ENCODE measurements around the gene MILR1.

MILR1 gene

GRCh38 chr17:64448665-64449512, at the start of gene MILR1:
MILR1 (plus strand) TSS chr17:64449115; CDS start chr17:64449169, 54 bp downstream.
- no peaks in the 10 kb centered on the region for H3K27me3 Mint-ChIP-seq
- no peaks in the 10 kb centered on the region for H3K9me3 Mint-ChIP-seq
- DNase-seq (ENCODE audit: low spot score in 2 of 2) (no peak), ATAC-seq (replicated peaks; ENCODE audit: extremely low read depth, poor library complexity, severe bottlenecking) (peak; percentile 43)
- no peaks in the 10 kb centered on the region for H3K4me1 Mint-ChIP-seq
- no peaks in the 10 kb centered on the region for H3K36me3 Mint-ChIP-seq (ENCODE audit: insufficient read depth)
- H3K4me3 Mint-ChIP-seq, result no peak within 1 kb of the TSS
- peak within 1 kb of the TSS; percentile 51 for H3K27ac Mint-ChIP-seq (ENCODE audit: low read depth)

GRCh38 chr17:64399767-64400156, 49.2 kb upstream of the MILR1 start:
- no peak for ATAC-seq (replicated peaks; ENCODE audit: extremely low read depth, poor library complexity, severe bottlenecking)

GRCh38 chr17:64400642-64401041, 48.3 kb upstream of the MILR1 start:
- no peak for DNase-seq (ENCODE audit: low spot score in 2 of 2)
- ATAC-seq (replicated peaks; ENCODE audit: extremely low read depth, poor library complexity, severe bottlenecking), result no peak
- Mint-ChIP-seq H3K4me1 (peaks cover 39% of the 10 kb centered on the region), H3K27me3 (no peaks in the 10 kb centered on the region), H3K9me3 (no peaks in the 10 kb centered on the region), H3K36me3 (ENCODE audit: insufficient read depth) (peaks cover 9% of the 10 kb centered on the region), H3K4me3 (no peak overlapping the region), H3K27ac (ENCODE audit: low read depth) (peak overlapping the region; percentile 67)

More at GRCh38 chr17:64399767-64400156, 49.2 kb upstream of the MILR1 start:
- H3K27me3 Mint-ChIP-seq, result no peaks in the 10 kb centered on the region
- peaks cover 40% of the 10 kb centered on the region for H3K4me1 Mint-ChIP-seq
- peak overlapping the region; percentile 85 for H3K4me3 Mint-ChIP-seq
- H3K9me3 Mint-ChIP-seq, result no peaks in the 10 kb centered on the region
- H3K27ac Mint-ChIP-seq (ENCODE audit: low read depth), result peak overlapping the region; percentile 67
- H3K36me3 Mint-ChIP-seq (ENCODE audit: insufficient read depth), result peaks cover 9% of the 10 kb centered on the region
- no peak for DNase-seq (ENCODE audit: low spot score in 2 of 2)

GRCh38 chr17:64401244-64401860, 47.6 kb upstream of the MILR1 start:
- Mint-ChIP-seq H3K9me3 (no peaks in the 10 kb centered on the region), H3K27me3 (no peaks in the 10 kb centered on the region), H3K27ac (ENCODE audit: low read depth) (peak overlapping the region; percentile 57), H3K4me3 (no peak overlapping the region), H3K4me1 (peaks cover 32% of the 10 kb centered on the region), H3K36me3 (ENCODE audit: insufficient read depth) (peaks cover 8% of the 10 kb centered on the region)
- DNase-seq (ENCODE audit: low spot score in 2 of 2) (no peak), ATAC-seq (replicated peaks; ENCODE audit: extremely low read depth, poor library complexity, severe bottlenecking) (no peak)

DNA sequence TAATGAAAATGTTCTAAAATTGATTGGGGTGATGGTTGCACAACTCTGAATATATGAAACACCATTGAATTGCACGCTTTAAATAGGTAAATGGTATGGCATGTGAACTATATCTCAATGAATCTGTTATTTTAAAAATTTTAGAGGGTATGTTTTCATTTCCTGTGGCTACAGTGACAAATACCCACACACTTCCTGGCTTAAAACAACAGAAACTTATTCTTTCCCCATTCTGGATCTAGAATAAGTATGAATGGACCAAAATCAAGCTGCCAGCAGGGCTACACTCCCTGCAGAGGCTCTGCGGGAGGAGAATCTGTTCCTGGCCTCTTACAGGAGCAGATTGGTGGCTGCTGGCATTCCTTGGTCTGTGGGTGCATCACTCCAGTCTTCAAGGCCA, 47.0 kb upstream of the MILR1 start:
- peaks cover 26% of the 10 kb centered on the region for H3K4me1 Mint-ChIP-seq
- H3K27ac Mint-ChIP-seq (ENCODE audit: low read depth), result peak overlapping the region; percentile 57
- no peaks in the 10 kb centered on the region for H3K27me3 Mint-ChIP-seq
- no peaks in the 10 kb centered on the region for H3K9me3 Mint-ChIP-seq
- no peak for DNase-seq (ENCODE audit: low spot score in 2 of 2)
- H3K36me3 Mint-ChIP-seq (ENCODE audit: insufficient read depth), result peaks cover 7% of the 10 kb centered on the region
- no peak for ATAC-seq (replicated peaks; ENCODE audit: extremely low read depth, poor library complexity, severe bottlenecking)
- peak overlapping the region; percentile 24 for H3K4me3 Mint-ChIP-seq

DNA sequence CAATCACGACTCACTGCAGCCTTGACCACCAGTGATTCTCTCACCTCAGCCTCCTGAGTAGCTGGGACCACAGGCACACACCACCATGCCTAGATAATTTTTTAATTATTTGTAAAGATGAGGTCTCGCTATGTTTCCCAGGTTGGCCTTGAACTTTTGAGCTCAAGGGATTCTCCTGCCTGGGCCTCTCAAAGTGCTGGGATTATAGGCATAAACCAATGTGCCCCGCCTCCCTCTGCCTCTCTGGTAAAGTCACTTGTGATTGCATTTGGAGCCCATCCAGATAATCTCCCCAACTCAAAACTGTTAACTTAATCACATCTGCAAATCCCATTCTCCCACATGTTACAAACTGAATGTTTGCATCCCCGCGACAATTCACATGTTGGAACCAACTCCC, 46.4 kb upstream of the MILR1 start:
- peak overlapping the region; percentile 57 for H3K27ac Mint-ChIP-seq (ENCODE audit: low read depth)

GRCh38 chr17:64403881-64404460, 44.9 kb upstream of the MILR1 start:
- peaks cover 16% of the 10 kb centered on the region for H3K4me1 Mint-ChIP-seq
- no peaks in the 10 kb centered on the region for H3K36me3 Mint-ChIP-seq (ENCODE audit: insufficient read depth)
- no peak for ATAC-seq (replicated peaks; ENCODE audit: extremely low read depth, poor library complexity, severe bottlenecking)
- H3K9me3 Mint-ChIP-seq, result no peaks in the 10 kb centered on the region
- no peak for DNase-seq (ENCODE audit: low spot score in 2 of 2)
- no peak overlapping the region for H3K4me3 Mint-ChIP-seq
- H3K27me3 Mint-ChIP-seq, result no peaks in the 10 kb centered on the region
- no peak overlapping the region for H3K27ac Mint-ChIP-seq (ENCODE audit: low read depth)

More for the DNA sequence above, 46.4 kb upstream of the MILR1 start:
- ATAC-seq (replicated peaks; ENCODE audit: extremely low read depth, poor library complexity, severe bottlenecking) (no peak), DNase-seq (ENCODE audit: low spot score in 2 of 2) (no peak)
- no peaks in the 10 kb centered on the region for H3K9me3 Mint-ChIP-seq
- H3K4me3 Mint-ChIP-seq, result no peak overlapping the region
- peaks cover 25% of the 10 kb centered on the region for H3K4me1 Mint-ChIP-seq
- H3K27me3 Mint-ChIP-seq, result no peaks in the 10 kb centered on the region
- H3K36me3 Mint-ChIP-seq (ENCODE audit: insufficient read depth), result peaks cover 7% of the 10 kb centered on the region

GRCh38 chr17:64406321-64407200, 42.4 kb upstream of the MILR1 start:
- H3K36me3 Mint-ChIP-seq (ENCODE audit: insufficient read depth), result no peaks in the 10 kb centered on the region
- no peak for ATAC-seq (replicated peaks; ENCODE audit: extremely low read depth, poor library complexity, severe bottlenecking)
- H3K27ac Mint-ChIP-seq (ENCODE audit: low read depth), result no peak overlapping the region
- peaks cover 12% of the 10 kb centered on the region for H3K4me1 Mint-ChIP-seq
- H3K4me3 Mint-ChIP-seq, result no peak overlapping the region
- no peak for DNase-seq (ENCODE audit: low spot score in 2 of 2)
- no peaks in the 10 kb centered on the region for H3K27me3 Mint-ChIP-seq
- H3K9me3 Mint-ChIP-seq, result no peaks in the 10 kb centered on the region

DNA sequence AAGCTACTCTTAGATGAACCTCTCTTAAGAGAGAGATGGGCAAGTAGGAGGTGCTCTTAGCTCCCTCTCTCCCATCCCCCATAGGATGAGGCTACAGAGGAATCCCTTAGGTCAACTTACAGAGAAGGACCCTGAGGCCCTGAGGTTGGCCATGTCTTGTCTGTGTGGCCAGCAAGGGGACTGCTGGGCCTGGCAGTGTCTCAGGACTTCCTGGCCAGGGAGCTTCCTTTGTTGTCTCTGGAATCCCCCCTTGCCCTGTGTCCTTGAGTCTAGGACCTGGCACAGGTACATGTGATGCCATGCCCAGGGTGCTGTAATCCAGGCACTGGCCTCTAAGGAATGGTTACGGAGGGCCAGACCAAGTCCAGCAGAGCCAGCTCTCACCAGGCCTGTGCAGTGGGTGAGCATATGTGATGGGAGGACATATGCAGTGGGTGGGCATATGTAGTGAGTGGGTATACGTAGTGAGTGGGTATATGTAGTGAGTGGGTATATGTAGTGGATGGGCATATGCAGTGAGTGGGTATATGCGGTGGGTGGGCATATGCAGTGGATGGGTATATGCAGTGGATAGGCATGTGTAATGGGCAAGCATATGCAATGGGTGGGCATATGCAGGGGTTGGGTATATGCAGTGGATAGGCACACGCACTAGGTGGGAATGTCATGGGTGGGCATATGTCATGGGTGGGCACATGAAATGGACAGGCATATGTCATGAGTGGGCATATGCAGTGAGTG, 38.0 kb upstream of the MILR1 start:
- Mint-ChIP-seq H3K4me3 (no peak overlapping the region), H3K27ac (ENCODE audit: low read depth) (no peak overlapping the region)
- ATAC-seq (replicated peaks; ENCODE audit: extremely low read depth, poor library complexity, severe bottlenecking), result no peak

DNA sequence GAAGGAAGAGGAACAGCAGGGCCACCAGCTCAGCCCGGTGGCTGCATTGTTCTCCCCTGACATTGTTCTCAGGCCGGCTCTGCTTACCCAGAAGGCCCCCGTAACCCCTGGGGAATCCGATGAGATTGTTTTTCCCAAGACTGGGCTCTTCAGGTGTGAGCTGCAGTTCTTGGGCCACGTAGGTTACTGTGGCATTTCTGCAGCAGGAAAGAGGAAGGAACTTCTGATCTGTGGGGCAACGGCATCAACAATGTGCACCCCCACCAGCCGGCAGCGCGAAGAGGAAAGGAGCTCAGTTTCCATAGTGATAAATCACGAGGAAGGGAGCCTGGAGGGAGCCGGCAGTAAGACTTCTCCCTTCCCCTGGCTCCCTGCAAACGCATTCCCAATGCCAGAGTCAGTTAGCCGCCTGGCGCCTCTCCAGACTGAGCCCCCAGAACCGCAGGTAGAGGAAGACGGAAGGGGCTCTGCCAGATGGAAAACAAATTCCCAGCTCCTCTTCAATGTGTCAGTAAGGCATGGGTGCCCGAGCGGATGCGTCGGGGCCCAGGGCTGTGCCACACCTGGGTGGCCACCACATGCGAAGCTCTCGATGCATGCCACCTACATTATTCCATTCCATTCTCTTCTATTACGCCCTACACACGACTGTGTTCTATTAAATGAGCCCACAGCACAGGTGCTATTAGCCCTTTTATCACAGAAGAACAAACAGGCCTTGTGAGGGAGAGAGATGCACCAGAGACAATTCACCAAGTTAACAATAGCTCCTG, 36.7 kb upstream of the MILR1 start:
- Mint-ChIP-seq H3K27me3 (no peaks in the 10 kb centered on the region), H3K4me3 (peak overlapping the region; percentile 47), H3K9me3 (no peaks in the 10 kb centered on the region), H3K4me1 (peaks cover 9% of the 10 kb centered on the region), H3K27ac (ENCODE audit: low read depth) (no peak overlapping the region), H3K36me3 (ENCODE audit: insufficient read depth) (no peaks in the 10 kb centered on the region)
- ATAC-seq (replicated peaks; ENCODE audit: extremely low read depth, poor library complexity, severe bottlenecking) (no peak), DNase-seq (ENCODE audit: low spot score in 2 of 2) (no peak)

More for the DNA sequence above, 38.0 kb upstream of the MILR1 start:
- no peaks in the 10 kb centered on the region for H3K27me3 Mint-ChIP-seq
- peaks cover 9% of the 10 kb centered on the region for H3K4me1 Mint-ChIP-seq
- H3K36me3 Mint-ChIP-seq (ENCODE audit: insufficient read depth), result no peaks in the 10 kb centered on the region
- no peaks in the 10 kb centered on the region for H3K9me3 Mint-ChIP-seq
- DNase-seq (ENCODE audit: low spot score in 2 of 2), result no peak

- DNase-seq (ENCODE audit: low spot score in 2 of 2) (no peak), ATAC-seq (replicated peaks; ENCODE audit: extremely low read depth, poor library complexity, severe bottlenecking) (no peak)
- Mint-ChIP-seq H3K27me3 (no peaks in the 10 kb centered on the region), H3K27ac (ENCODE audit: low read depth) (no peak overlapping the region), H3K4me3 (no peak overlapping the region), H3K36me3 (ENCODE audit: insufficient read depth) (no peaks in the 10 kb centered on the region), H3K9me3 (no peaks in the 10 kb centered on the region), H3K4me1 (peaks cover 9% of the 10 kb centered on the region)
Observed at GRCh38 chr17:64412944-64413381, 36.0 kb upstream of the MILR1 start.
